ENCODE measurements around the gene ABCC6.

The ABCC6 gene

GRCh38 chr16:16139806-16140205, 83.5 kb downstream of the ABCC6 start (continued):
- TF ChIP-seq, protein P1, sequence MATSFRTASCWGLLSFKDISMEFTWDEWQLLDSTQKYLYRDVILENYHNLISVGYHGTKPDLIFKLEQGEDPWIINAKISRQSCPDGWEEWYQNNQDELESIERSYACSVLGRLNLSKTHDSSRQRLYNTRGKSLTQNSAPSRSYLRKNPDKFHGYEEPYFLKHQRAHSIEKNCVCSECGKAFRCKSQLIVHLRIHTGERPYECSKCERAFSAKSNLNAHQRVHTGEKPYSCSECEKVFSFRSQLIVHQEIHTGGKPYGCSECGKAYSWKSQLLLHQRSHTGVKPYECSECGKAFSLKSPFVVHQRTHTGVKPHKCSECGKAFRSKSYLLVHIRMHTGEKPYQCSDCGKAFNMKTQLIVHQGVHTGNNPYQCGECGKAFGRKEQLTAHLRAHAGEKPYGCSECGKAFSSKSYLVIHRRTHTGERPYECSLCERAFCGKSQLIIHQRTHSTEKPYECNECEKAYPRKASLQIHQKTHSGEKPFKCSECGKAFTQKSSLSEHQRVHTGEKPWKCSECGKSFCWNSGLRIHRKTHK (tag by site-specific recombination; IDR thresholded peaks at IDR 0.05): no peak
- no peak for TF ChIP-seq OVOL3 (tag by site-specific recombination; IDR thresholded peaks at IDR 0.05)
- no peak for TF ChIP-seq ZNF274 (IDR thresholded peaks at IDR 0.05; ENCODE audit: low read length)
- no peak for TF ChIP-seq ZNF274 (tag by site-specific recombination; IDR thresholded peaks at IDR 0.05; ENCODE audit: borderline replicate concordance)
- TF ChIP-seq ZNF335 (tag by site-specific recombination; conservative IDR thresholded peaks at IDR 0.05): no peak
- no peak for TF ChIP-seq SALL2 (tag by site-specific recombination; IDR thresholded peaks at IDR 0.05; ENCODE audit: borderline replicate concordance)
- no peak for TF ChIP-seq ZNF112 (tag by site-specific recombination; IDR thresholded peaks at IDR 0.05)
- TF ChIP-seq ZNF10 (tag by site-specific recombination; IDR thresholded peaks at IDR 0.05): no peak
- TF ChIP-seq YY1 (tag by site-specific recombination; IDR thresholded peaks at IDR 0.05): no peak
- no peak for TF ChIP-seq MEIS1 (CRISPR knock-in tag; IDR thresholded peaks at IDR 0.05; ENCODE audit: borderline replicate concordance)
- TF ChIP-seq ZBTB17 (tag by site-specific recombination; IDR thresholded peaks at IDR 0.05): no peak
- no peak for TF ChIP-seq TRIM28 (IDR thresholded peaks at IDR 0.05; ENCODE audit: borderline replicate concordance, low read length)
- TF ChIP-seq ZBTB21 (tag by site-specific recombination; IDR thresholded peaks at IDR 0.05): no peak
- TF ChIP-seq HOXD13 (CRISPR knock-in tag; IDR thresholded peaks at IDR 0.05; ENCODE audit: borderline replicate concordance): no peak
- TF ChIP-seq ZIC2 (tag by site-specific recombination; IDR thresholded peaks at IDR 0.05): no peak

DNA sequence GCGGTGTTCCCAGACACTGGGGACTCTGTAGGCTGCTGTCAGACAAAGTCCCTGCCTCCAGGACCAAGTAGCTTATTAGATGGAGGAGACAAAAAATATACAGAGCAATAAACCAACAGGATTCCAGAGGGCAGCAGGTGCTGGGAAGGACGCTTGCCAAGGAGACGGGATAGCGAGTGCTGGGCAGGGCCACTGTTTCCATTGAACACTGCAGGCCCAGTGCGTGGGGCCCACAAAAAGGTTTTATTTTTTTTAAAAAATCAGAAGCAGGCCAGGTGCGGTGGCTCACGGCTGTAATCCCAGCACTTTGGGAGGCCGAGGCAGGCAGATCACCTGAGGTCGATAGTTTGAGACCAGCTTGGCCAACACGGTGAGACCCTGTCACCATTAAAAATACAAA, 84.2 kb downstream of the ABCC6 start:
- H3K9me3 ChIP-seq (ENCODE audit: control insufficient read depth, insufficient read depth, low read depth, low read length): no peaks in the 10 kb centered on the region
- TF ChIP-seq SALL2 (tag by site-specific recombination; IDR thresholded peaks at IDR 0.05; ENCODE audit: borderline replicate concordance): no peak
- TF ChIP-seq ZFP37 (tag by site-specific recombination; IDR thresholded peaks at IDR 0.05): no peak
- no peak for TF ChIP-seq ZNF184 (tag by site-specific recombination; IDR thresholded peaks at IDR 0.05)
- no peak for TF ChIP-seq ZNF830 (tag by site-specific recombination; IDR thresholded peaks at IDR 0.05; ENCODE audit: low read depth)
- H3K27ac ChIP-seq (ENCODE audit: extremely low read depth, low read depth, low read length): no peak overlapping the region
- H3K4me1 ChIP-seq (ENCODE audit: control insufficient read depth, insufficient read depth, low read length): no peaks in the 10 kb centered on the region
- POLR2A ChIA-PET: no interaction called here
- CTCF ChIA-PET: interaction anchor here (0.6 to 1.0 kb wide), 2 partner anchors 10 to 361 kb away, joined by 3 read pairs; no protein-coding TSS in a partner anchor
- no peak overlapping the region for H3K4me3 ChIP-seq (ENCODE audit: low read depth, low read length)
- peaks cover 16 to 83% of the 10 kb centered on the region in 2 experiments; a peak in 2 of 3 replicates for H3K36me3 ChIP-seq (ENCODE audit: control insufficient read depth in 2 of 2, insufficient read depth in 1 of 2, low read length in 2 of 2)

GRCh38 chr16:16138034-16138635, 85.2 kb downstream of the ABCC6 start:
- Histone ChIP-seq H3K36me3 (ENCODE audit: control insufficient read depth in 2 of 2, insufficient read depth in 1 of 2, low read length in 2 of 2) (peaks cover 16 to 86% of the 10 kb centered on the region in 2 experiments; a peak in 2 of 3 replicates), H3K4me1 (ENCODE audit: control insufficient read depth, insufficient read depth, low read length) (no peaks in the 10 kb centered on the region), H3K9me3 (ENCODE audit: control insufficient read depth, insufficient read depth, low read depth, low read length) (no peaks in the 10 kb centered on the region), H3K27ac (ENCODE audit: extremely low read depth, low read depth, low read length) (no peak overlapping the region), H3K4me3 (ENCODE audit: low read depth, low read length) (no peak overlapping the region)
- ChIA-PET POLR2A (no interaction called here), CTCF (no interaction called here)
- TF ChIP-seq ZNF174 (tag by site-specific recombination; IDR thresholded peaks at IDR 0.05): no peak
- no peak for TF ChIP-seq MEIS1 (CRISPR knock-in tag; IDR thresholded peaks at IDR 0.05; ENCODE audit: borderline replicate concordance)
- TF ChIP-seq ZNF426 (tag by site-specific recombination; IDR thresholded peaks at IDR 0.05): no peak
- no peak for TF ChIP-seq ZNF560 (tag by site-specific recombination; IDR thresholded peaks at IDR 0.05; ENCODE audit: borderline replicate concordance)
- TF ChIP-seq ZNF624 (tag by site-specific recombination; IDR thresholded peaks at IDR 0.05): no peak
